ENCODE measurements around the gene MUC5AC.

DNA sequence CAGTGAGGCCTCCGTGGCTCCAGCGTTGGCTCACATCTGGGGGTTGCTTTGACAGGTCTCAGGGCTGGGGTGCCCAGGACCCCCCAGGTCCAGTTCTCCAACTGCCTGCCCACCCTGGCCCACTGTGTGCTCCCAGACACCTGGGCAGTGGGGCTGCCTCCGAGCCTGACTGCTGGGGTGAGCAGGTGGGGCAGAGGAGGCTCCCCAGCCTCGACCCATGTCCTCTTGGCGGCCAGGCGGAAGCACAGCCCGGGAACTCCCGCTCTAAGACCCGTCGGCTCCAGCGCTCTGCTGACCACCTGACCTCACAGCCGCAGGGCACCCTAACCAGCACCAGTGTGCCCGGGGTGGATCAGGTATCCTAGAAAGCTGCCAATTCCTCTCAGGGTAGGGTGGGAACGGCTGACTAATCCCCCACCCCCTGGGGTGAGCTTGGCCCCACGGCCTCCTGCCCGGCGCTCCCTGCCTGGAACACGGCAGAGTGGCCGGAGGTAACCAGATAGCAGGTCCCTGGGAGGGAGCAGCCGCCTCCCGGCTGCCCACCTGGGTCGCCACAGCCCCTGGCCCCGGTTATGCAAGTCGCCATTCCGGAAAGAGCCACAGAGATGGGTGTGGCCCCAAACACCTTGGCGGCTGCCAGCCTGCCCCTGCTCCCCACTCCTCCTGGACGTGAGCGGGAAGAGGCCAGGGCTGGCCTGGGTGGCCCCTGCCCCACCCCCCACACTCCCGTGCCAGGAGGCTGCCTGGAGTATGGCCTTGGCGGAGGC is 45.9 kb downstream of the MUC5AC start:
- TF ChIP-seq CTCF (IDR thresholded peaks at IDR 0.05; ENCODE audit: low read depth, low read length): no peak
- no peak for TF ChIP-seq EZH2phosphoT487 (IDR thresholded peaks at IDR 0.05; ENCODE audit: low read depth)
